ENCODE data around the gene SLC7A8. TPM values are rescaled to one million over a fixed set of nuclear protein-coding genes. Genes with fewer than 3 reads are reported as not detected.

The SLC7A8 gene
- total RNA-seq, 1 donor from 2014 or later, result 4.7 TPM

- H3K4me1 ChIP-seq (ENCODE audit: control insufficient read depth in 3 of 3, insufficient read depth in 3 of 3, low read length in 3 of 3), result peaks cover 10 to 20% (median 14%) of the 10 kb centered on the region in 3 donors
- H3K4me3 ChIP-seq (ENCODE audit: low read length in 3 of 3), result no peak overlapping the region
- no peaks in the 10 kb centered on the region for H3K36me3 ChIP-seq (ENCODE audit: control insufficient read depth in 3 of 3, insufficient read depth in 3 of 3, low read length in 3 of 3)
- no peaks in the 10 kb centered on the region for H3K27me3 ChIP-seq (ENCODE audit: control insufficient read depth in 3 of 3, insufficient read depth in 3 of 3, low read length in 3 of 3)
- no peak overlapping the region for H3K9ac ChIP-seq (ENCODE audit: low read depth in 1 of 3, low read length in 3 of 3)
- H3K27ac ChIP-seq (ENCODE audit: low read depth, low read length), result no peak overlapping the region
- H3K9me3 ChIP-seq (ENCODE audit: control insufficient read depth in 3 of 3, low read length in 3 of 3), result no peaks in the 10 kb centered on the region
These were observed 10.9 kb downstream of the SLC7A8 start for GRCh38 chr14:23172574-23172973.

- peaks cover 10 to 20% (median 18%) of the 10 kb centered on the region in 3 donors for H3K4me1 ChIP-seq (ENCODE audit: control insufficient read depth in 3 of 3, insufficient read depth in 3 of 3, low read length in 3 of 3)
- H3K9me3 ChIP-seq (ENCODE audit: control insufficient read depth in 3 of 3, low read length in 3 of 3), result no peaks in the 10 kb centered on the region
- H3K9ac ChIP-seq (ENCODE audit: low read depth in 1 of 3, low read length in 3 of 3), result no peak overlapping the region
- H3K27ac ChIP-seq (ENCODE audit: low read depth, low read length), result no peak overlapping the region
- no peak overlapping the region for H3K4me3 ChIP-seq (ENCODE audit: low read length in 3 of 3)
- no peaks in the 10 kb centered on the region for H3K27me3 ChIP-seq (ENCODE audit: control insufficient read depth in 3 of 3, insufficient read depth in 3 of 3, low read length in 3 of 3)
- H3K36me3 ChIP-seq (ENCODE audit: control insufficient read depth in 3 of 3, insufficient read depth in 3 of 3, low read length in 3 of 3), result no peaks in the 10 kb centered on the region
These were observed 11.4 kb downstream of the SLC7A8 start for GRCh38 chr14:23172096-23172495.

GRCh38 chr14:23171222-23171975 lies 12.1 kb downstream of the SLC7A8 start:
- Histone ChIP-seq H3K4me3 (ENCODE audit: low read length in 3 of 3) (no peak overlapping the region), H3K27me3 (ENCODE audit: control insufficient read depth in 3 of 3, insufficient read depth in 3 of 3, low read length in 3 of 3) (no peaks in the 10 kb centered on the region), H3K4me1 (ENCODE audit: control insufficient read depth in 3 of 3, insufficient read depth in 3 of 3, low read length in 3 of 3) (peaks cover 10 to 20% (median 18%) of the 10 kb centered on the region in 3 donors), H3K36me3 (ENCODE audit: control insufficient read depth in 3 of 3, insufficient read depth in 3 of 3, low read length in 3 of 3) (no peaks in the 10 kb centered on the region), H3K9me3 (ENCODE audit: control insufficient read depth in 3 of 3, low read length in 3 of 3) (no peaks in the 10 kb centered on the region), H3K9ac (ENCODE audit: low read depth in 1 of 3, low read length in 3 of 3) (no peak overlapping the region), H3K27ac (ENCODE audit: low read depth, low read length) (no peak overlapping the region)

- Histone ChIP-seq H3K27ac (ENCODE audit: low read depth, low read length) (no peak overlapping the region), H3K36me3 (ENCODE audit: control insufficient read depth in 3 of 3, insufficient read depth in 3 of 3, low read length in 3 of 3) (peaks cover 0 to 2% (median 0%) of the 10 kb centered on the region in 3 donors)
These were observed 13.8 kb downstream of the SLC7A8 start for GRCh38 chr14:23169622-23170021.

DNA sequence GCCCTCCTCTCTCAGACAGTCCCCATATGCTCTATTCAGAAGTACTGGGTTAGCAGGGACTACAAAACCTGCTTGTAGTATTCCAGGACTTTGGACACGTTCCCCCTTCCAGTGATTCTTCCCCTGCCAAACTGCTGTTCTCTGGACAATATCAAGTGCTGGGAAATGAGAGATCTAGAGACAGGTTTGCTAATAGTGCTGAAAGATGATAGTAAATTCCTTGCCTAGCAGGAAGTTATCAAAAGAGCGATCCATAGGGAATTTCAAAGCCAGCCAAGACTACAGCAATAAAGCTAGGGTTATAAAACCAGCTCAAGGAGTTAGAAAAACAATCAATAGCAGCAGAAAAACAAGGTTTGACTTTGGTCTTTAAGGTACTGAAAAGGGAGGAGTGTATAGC lies 15.2 kb downstream of the SLC7A8 start:
- Histone ChIP-seq H3K9ac (ENCODE audit: low read depth in 1 of 3, low read length in 3 of 3) (no peak overlapping the region), H3K27me3 (ENCODE audit: control insufficient read depth in 3 of 3, insufficient read depth in 3 of 3, low read length in 3 of 3) (no peaks in the 10 kb centered on the region), H3K4me1 (ENCODE audit: control insufficient read depth in 3 of 3, insufficient read depth in 3 of 3, low read length in 3 of 3) (peaks cover 3 to 10% (median 6%) of the 10 kb centered on the region in 3 donors), H3K9me3 (ENCODE audit: control insufficient read depth in 3 of 3, low read length in 3 of 3) (no peaks in the 10 kb centered on the region), H3K4me3 (ENCODE audit: low read length in 3 of 3) (no peak overlapping the region), H3K36me3 (ENCODE audit: control insufficient read depth in 3 of 3, insufficient read depth in 3 of 3, low read length in 3 of 3) (peaks cover 0 to 6% (median 4%) of the 10 kb centered on the region in 3 donors), H3K27ac (ENCODE audit: low read depth, low read length) (no peak overlapping the region)

More at GRCh38 chr14:23169622-23170021, 13.8 kb downstream of the SLC7A8 start:
- Histone ChIP-seq H3K4me3 (ENCODE audit: low read length in 3 of 3) (no peak overlapping the region), H3K27me3 (ENCODE audit: control insufficient read depth in 3 of 3, insufficient read depth in 3 of 3, low read length in 3 of 3) (no peaks in the 10 kb centered on the region), H3K9me3 (ENCODE audit: control insufficient read depth in 3 of 3, low read length in 3 of 3) (no peaks in the 10 kb centered on the region), H3K4me1 (ENCODE audit: control insufficient read depth in 3 of 3, insufficient read depth in 3 of 3, low read length in 3 of 3) (peaks cover 10 to 16% (median 14%) of the 10 kb centered on the region in 3 donors), H3K9ac (ENCODE audit: low read depth in 1 of 3, low read length in 3 of 3) (no peak overlapping the region)

- Histone ChIP-seq H3K4me3 (ENCODE audit: low read length in 3 of 3) (no peak overlapping the region), H3K9ac (ENCODE audit: low read depth in 1 of 3, low read length in 3 of 3) (no peak overlapping the region), H3K27me3 (ENCODE audit: control insufficient read depth in 3 of 3, insufficient read depth in 3 of 3, low read length in 3 of 3) (no peaks in the 10 kb centered on the region), H3K36me3 (ENCODE audit: control insufficient read depth in 3 of 3, insufficient read depth in 3 of 3, low read length in 3 of 3) (peaks cover 3 to 6% (median 4%) of the 10 kb centered on the region in 3 donors), H3K9me3 (ENCODE audit: control insufficient read depth in 3 of 3, low read length in 3 of 3) (no peaks in the 10 kb centered on the region), H3K4me1 (ENCODE audit: control insufficient read depth in 3 of 3, insufficient read depth in 3 of 3, low read length in 3 of 3) (peaks cover 6 to 13% (median 6%) of the 10 kb centered on the region in 3 donors), H3K27ac (ENCODE audit: low read depth, low read length) (no peak overlapping the region)
These were observed 16.2 kb downstream of the SLC7A8 start for GRCh38 chr14:23167116-23167847.

DNA sequence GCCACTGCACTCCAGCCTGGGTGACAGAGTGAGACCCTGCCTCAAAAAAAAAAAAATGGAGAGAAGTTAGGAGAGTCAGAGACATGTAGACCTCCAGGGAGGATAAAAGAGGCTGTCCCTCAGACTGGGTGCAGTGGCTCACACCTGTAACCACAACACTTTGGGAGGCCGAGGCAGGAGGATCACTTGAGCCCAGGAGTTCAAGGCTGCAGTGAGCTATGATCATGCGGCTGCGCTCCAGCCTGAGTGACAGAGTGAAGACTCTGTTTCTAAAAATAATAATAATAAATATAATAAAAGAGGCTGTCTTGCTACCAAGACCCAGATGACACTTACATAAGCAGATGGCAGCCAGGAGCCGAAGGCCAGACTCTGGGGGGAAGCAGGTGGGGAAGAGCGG lies 18.5 kb downstream of the SLC7A8 start:
- H3K9me3 ChIP-seq (ENCODE audit: control insufficient read depth in 3 of 3, low read length in 3 of 3), result no peaks in the 10 kb centered on the region
- H3K9ac ChIP-seq (ENCODE audit: low read depth in 1 of 3, low read length in 3 of 3), result no peak overlapping the region
- H3K27me3 ChIP-seq (ENCODE audit: control insufficient read depth in 3 of 3, insufficient read depth in 3 of 3, low read length in 3 of 3), result no peaks in the 10 kb centered on the region
- peaks cover 3 to 6% (median 4%) of the 10 kb centered on the region in 3 donors for H3K36me3 ChIP-seq (ENCODE audit: control insufficient read depth in 3 of 3, insufficient read depth in 3 of 3, low read length in 3 of 3)
- peaks cover 14 to 20% (median 18%) of the 10 kb centered on the region in 3 donors for H3K4me1 ChIP-seq (ENCODE audit: control insufficient read depth in 3 of 3, insufficient read depth in 3 of 3, low read length in 3 of 3)
- H3K27ac ChIP-seq (ENCODE audit: low read depth, low read length), result no peak overlapping the region
- no peak overlapping the region for H3K4me3 ChIP-seq (ENCODE audit: low read length in 3 of 3)

DNA sequence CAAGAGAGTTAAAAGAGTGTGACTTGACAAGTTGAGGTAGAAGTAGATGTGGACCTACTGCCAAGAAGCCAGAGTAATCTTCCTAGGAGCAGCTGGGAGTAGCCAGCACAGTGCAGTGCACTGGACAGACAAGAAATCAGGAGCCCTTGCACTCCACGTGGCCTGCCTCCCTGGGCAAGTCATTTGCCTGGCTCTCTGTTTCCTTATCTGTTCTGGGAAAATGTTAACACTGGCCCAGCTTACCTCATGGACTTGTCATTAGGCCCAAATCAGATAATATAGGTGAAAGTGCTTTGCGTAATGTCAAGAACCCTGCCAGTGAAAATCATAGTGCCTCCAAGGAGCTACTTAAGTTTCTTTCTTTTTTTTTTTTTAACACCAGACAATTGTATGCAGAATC lies 19.2 kb downstream of the SLC7A8 start:
- no peak overlapping the region for H3K4me3 ChIP-seq (ENCODE audit: low read length in 3 of 3)
- no peaks in the 10 kb centered on the region for H3K9me3 ChIP-seq (ENCODE audit: control insufficient read depth in 3 of 3, low read length in 3 of 3)
- H3K36me3 ChIP-seq (ENCODE audit: control insufficient read depth in 3 of 3, insufficient read depth in 3 of 3, low read length in 3 of 3), result peaks cover 3 to 6% (median 4%) of the 10 kb centered on the region in 3 donors
- H3K27ac ChIP-seq (ENCODE audit: low read depth, low read length), result no peak overlapping the region
- H3K9ac ChIP-seq (ENCODE audit: low read depth in 1 of 3, low read length in 3 of 3), result no peak overlapping the region
- H3K27me3 ChIP-seq (ENCODE audit: control insufficient read depth in 3 of 3, insufficient read depth in 3 of 3, low read length in 3 of 3), result no peaks in the 10 kb centered on the region
- peaks cover 14 to 21% (median 20%) of the 10 kb centered on the region in 3 donors for H3K4me1 ChIP-seq (ENCODE audit: control insufficient read depth in 3 of 3, insufficient read depth in 3 of 3, low read length in 3 of 3)

- H3K9me3 ChIP-seq (ENCODE audit: control insufficient read depth in 3 of 3, low read length in 3 of 3), result no peaks in the 10 kb centered on the region
- H3K4me1 ChIP-seq (ENCODE audit: control insufficient read depth in 3 of 3, insufficient read depth in 3 of 3, low read length in 3 of 3), result peaks cover 14 to 21% (median 20%) of the 10 kb centered on the region in 3 donors
- H3K9ac ChIP-seq (ENCODE audit: low read depth in 1 of 3, low read length in 3 of 3), result no peak overlapping the region
- no peak overlapping the region for H3K4me3 ChIP-seq (ENCODE audit: low read length in 3 of 3)
- H3K27me3 ChIP-seq (ENCODE audit: control insufficient read depth in 3 of 3, insufficient read depth in 3 of 3, low read length in 3 of 3), result no peaks in the 10 kb centered on the region
- H3K27ac ChIP-seq (ENCODE audit: low read depth, low read length), result no peak overlapping the region
- H3K36me3 ChIP-seq (ENCODE audit: control insufficient read depth in 3 of 3, insufficient read depth in 3 of 3, low read length in 3 of 3), result peaks cover 3 to 6% (median 4%) of the 10 kb centered on the region in 3 donors
These were observed 19.6 kb downstream of the SLC7A8 start for GRCh38 chr14:23163830-23164229.

GRCh38 chr14:23162800-23163199 lies 20.7 kb downstream of the SLC7A8 start:
- no peak overlapping the region for H3K4me3 ChIP-seq (ENCODE audit: low read length in 3 of 3)
- no peak overlapping the region for H3K9ac ChIP-seq (ENCODE audit: low read depth in 1 of 3, low read length in 3 of 3)
- H3K36me3 ChIP-seq (ENCODE audit: control insufficient read depth in 3 of 3, insufficient read depth in 3 of 3, low read length in 3 of 3), result peaks cover 3 to 6% (median 4%) of the 10 kb centered on the region in 3 donors
- H3K4me1 ChIP-seq (ENCODE audit: control insufficient read depth in 3 of 3, insufficient read depth in 3 of 3, low read length in 3 of 3), result peaks cover 12 to 20% (median 14%) of the 10 kb centered on the region in 3 donors
- no peaks in the 10 kb centered on the region for H3K9me3 ChIP-seq (ENCODE audit: control insufficient read depth in 3 of 3, low read length in 3 of 3)
- peak overlapping the region; percentile 20 for H3K27ac ChIP-seq (ENCODE audit: low read depth, low read length)
- no peaks in the 10 kb centered on the region for H3K27me3 ChIP-seq (ENCODE audit: control insufficient read depth in 3 of 3, insufficient read depth in 3 of 3, low read length in 3 of 3)

All from skeletal muscle tissue (tissue), 4 donors.